Germinal center (tissue), 1 donor: Measurements from ENCODE around the gene AKAIN1.

Experiments used
- DNase-seq: peaks from one replicate; pipeline ENCODE4 v3.0.0; 2012; ENCODE audit warnings: mixed read lengths, low spot score

The AKAIN1 gene

GRCh38 chr18:5197032-5197434, at the start of gene AKAIN1:
AKAIN1 (minus strand) TSS chr18:5197257; CDS start chr18:5197053, 204 bp downstream.
- peak; percentile 29 for DNase-seq

GRCh38 chr18:5244941-5245340, 47.9 kb upstream of the AKAIN1 start:
- DNase-seq, result no peak

GRCh38 chr18:5239447-5239846, 42.4 kb upstream of the AKAIN1 start:
- DNase-seq, result no peak

GRCh38 chr18:5238371-5238976, 41.4 kb upstream of the AKAIN1 start:
- peak; percentile 50 for DNase-seq

- peak; percentile 77 for DNase-seq
Measured at GRCh38 chr18:5237723-5238370, 40.8 kb upstream of the AKAIN1 start.

DNA sequence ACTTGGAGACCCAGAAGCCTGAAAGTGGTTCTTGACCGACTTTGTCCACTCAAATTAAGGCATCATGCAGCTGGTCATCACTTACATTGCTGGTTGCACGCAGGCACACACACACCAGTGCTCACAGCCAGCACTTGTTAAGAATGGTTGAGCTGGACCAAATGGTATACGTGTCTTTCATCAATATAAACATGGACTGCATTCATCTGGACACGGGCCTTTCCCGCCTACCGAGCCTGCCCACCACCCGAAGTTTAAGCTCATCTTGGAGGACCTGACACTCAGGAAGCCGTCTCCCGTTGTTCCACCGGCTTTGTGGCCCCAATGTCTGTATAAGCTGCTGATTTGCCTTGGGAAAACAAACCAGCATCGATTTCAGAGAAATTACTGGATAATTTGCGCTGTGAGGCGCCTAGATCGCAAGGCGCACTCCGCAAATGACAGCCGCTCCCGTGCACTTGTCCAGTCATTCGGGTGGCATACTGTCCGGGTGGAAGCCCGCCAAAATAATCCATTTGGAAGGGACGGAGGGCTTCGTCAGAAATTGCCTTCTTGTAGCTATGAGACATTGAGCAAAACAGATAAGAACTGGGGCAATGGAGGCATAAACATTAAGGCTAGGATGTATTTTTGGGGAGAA, 40.1 kb upstream of the AKAIN1 start:
- DNase-seq, result peak; percentile 7

DNA sequence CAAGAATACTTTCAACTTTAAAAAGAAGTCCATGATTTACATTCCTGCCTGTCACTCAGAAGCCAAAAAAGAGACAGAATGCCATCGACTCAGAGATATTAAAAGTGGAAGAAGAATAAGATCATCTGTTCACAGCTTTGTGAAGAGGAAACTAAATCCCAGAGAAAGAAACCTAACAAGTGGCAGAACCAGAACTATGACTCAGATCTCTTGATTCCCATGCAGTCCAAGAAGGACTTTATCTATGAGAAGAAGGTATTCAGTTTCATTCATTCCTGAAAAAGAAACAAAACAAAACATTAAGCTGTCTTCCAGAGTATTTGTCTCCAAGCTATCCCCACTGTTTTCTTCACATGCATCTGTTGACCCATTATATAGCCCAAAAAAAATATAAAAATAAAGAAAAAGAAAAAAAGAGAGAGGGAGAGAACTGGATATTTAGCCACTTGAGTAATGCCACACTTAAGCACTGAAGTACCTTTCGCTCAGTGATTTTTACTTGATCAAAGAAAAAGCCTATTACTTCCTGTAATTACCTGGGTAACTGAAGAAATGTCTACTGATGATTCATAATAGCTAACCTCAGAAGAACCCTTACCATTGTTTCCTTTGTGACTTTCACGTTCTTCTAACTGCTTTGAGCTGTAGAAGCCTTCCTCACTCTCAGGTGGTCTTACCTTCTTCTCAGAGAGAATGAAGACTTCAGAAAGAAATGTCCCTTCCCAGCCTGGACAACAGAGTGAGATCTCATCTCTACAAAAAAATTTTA, 17.7 kb upstream of the AKAIN1 start:
- DNase-seq, result no peak

- DNase-seq, result no peak
Measured at GRCh38 chr18:5207471-5208150, 10.6 kb upstream of the AKAIN1 start.

- no peak for DNase-seq
Measured at GRCh38 chr18:5198311-5198710, 1.3 kb upstream of the AKAIN1 start.

DNA sequence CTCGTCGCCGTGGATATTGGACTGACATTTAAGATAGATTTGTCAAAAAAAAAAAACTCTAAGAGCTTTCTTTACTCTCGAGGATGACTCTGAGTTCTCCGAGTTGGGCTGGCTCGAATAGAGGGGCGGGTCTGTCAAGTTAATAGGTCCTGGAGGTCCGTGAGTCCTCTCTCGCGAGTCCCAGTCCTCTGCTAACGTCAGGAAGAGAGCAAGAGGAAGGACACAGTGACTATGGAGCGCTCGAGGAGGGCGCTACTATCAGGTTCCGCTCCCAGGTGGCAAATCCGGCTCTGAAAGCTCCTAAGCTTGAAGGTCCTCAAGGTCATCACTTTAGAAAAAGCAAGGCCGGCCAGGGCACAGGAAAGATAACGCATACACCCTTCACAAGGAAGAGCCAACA, 404 bp upstream of the AKAIN1 start:
- DNase-seq, result no peak

GRCh38 chr18:5196253-5197031, 615 bp downstream of the AKAIN1 start:
- DNase-seq, result no peak

- DNase-seq, result no peak
Measured at GRCh38 chr18:5195656-5196055, 1.4 kb downstream of the AKAIN1 start.

DNA sequence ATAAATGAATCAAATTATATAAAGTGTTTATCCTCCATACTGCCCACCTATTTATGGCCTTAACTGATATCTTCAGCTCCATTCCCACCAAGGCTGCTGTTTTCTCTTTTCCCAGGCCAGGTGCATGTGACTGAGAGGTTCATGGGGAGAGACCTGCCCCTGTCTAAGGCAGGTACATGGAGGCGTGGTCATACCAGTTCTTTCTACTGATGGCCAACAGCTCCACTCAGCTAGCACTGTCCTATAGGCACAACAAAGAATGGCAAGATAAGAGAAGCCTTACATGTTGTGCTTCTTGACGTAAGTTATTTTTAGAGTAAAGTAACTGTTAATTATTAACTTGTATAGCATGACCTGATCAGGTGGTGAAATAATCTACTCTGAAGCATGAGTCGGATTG, 16.8 kb downstream of the AKAIN1 start:
- DNase-seq, result no peak

- DNase-seq, result no peak
Measured at GRCh38 chr18:5178519-5178918, 18.5 kb downstream of the AKAIN1 start.

- peak; percentile 33 for DNase-seq
Measured at GRCh38 chr18:5175378-5175777, 21.7 kb downstream of the AKAIN1 start.

DNA sequence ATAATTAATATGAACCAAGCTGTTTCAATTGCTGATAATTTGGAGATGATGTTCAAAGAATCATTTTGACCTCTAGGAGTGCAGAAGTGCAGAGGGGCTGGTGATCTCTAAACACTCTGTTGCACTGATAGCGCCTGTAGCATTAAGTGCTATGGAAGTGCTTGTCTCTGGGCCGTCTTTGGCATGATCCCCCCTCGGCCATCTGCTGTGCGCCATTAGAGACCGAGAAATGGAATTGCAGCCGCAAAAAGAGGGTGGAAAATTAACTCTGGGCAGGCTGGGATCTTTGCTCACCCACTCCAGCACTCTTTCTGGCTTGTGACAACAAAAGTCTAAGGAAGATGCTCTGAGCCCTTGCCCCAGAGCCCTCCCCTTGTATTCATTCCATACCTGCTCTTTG, 23.4 kb downstream of the AKAIN1 start:
- no peak for DNase-seq

DNA sequence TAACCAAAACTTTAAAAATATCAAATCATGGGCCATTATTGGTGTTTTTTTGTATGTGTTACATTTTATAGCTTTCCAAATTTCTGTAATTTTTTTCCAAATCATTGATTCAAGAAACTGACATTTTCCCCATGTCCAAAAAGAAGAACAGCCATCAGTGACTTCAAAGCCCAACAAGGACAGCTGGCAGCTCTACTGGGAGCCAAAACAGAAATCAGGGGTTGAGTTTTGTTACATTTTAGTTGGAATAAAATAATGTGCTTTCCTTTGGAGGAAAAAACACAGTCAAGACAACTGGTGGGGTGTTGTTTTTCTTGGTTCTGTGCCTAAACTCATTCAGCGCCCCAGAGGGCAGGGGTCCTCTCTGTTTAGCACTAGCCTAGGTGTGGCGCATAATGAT, 23.8 kb downstream of the AKAIN1 start:
- DNase-seq, result no peak

GRCh38 chr18:5167831-5168230, 29.2 kb downstream of the AKAIN1 start:
- DNase-seq, result no peak

- no peak for DNase-seq
Measured at GRCh38 chr18:5166606-5167280, 30.3 kb downstream of the AKAIN1 start.

GRCh38 chr18:5164903-5165302, 32.2 kb downstream of the AKAIN1 start:
- no peak for DNase-seq

DNA sequence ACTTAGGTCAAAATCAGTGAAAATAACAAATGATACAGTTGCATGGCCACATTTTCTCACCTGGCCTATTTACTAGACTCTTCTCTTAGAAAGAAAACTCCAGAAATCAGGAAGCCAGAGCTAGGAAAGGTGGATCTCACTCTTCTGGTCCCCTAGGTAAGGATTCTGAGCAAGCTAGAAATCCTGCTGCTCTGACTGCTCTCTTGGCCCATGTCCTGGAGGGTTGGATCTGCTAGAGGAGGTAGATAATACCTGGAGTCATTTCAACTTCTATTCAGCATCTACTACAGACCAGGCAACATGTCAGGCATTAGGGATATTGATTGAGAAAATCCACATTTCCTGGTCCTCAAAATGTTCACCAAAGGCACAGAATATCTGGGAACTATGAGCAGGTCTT, 34.9 kb downstream of the AKAIN1 start:
- no peak for DNase-seq
